Islet precursor cell (in vitro differentiated cells): ENCODE measurements around the gene TDP1.
A peak's percentile ranks its signal among the peaks of the same experiment; 100 is the strongest.

Source experiments
- DNase-seq: peaks from one replicate; pipeline ENCODE4 v3.0.0-alpha.2; 2018

Gene TDP1

GRCh38 chr14:90054803-90055202 is 99.1 kb downstream of the TDP1 start:
- peak; percentile 12 for DNase-seq

GRCh38 chr14:90056826-90057225 is 101.1 kb downstream of the TDP1 start:
- DNase-seq: peak; percentile 41

GRCh38 chr14:90058876-90059458 is 103.2 kb downstream of the TDP1 start:
- no peak for DNase-seq

GRCh38 chr14:90060312-90060964 is 104.7 kb downstream of the TDP1 start:
- DNase-seq: peak; percentile 93

- no peak for DNase-seq
Measured at GRCh38 chr14:90060965-90061684, 105.4 kb downstream of the TDP1 start.

- peak; percentile 74 for DNase-seq
Measured at GRCh38 chr14:90061685-90062126, 106.0 kb downstream of the TDP1 start, which contains the start of gene KCNK13. Gene KCNK13, plus strand, starts transcription at chr14:90061994. Its CDS starts 212 bp downstream, at chr14:90062206.

- peak; percentile 67 for DNase-seq
Measured at GRCh38 chr14:90062127-90062794, 106.5 kb downstream of the TDP1 start.

- DNase-seq: no peak
Measured at GRCh38 chr14:90062822-90063539, 107.3 kb downstream of the TDP1 start.

- DNase-seq: no peak
Measured at GRCh38 chr14:90072350-90072749, 116.6 kb downstream of the TDP1 start.

- DNase-seq: no peak
Measured at GRCh38 chr14:90079576-90079975, 123.8 kb downstream of the TDP1 start.

GRCh38 chr14:90087433-90087832 is 131.7 kb downstream of the TDP1 start:
- DNase-seq: no peak

- no peak for DNase-seq
Measured at GRCh38 chr14:90088176-90088575, 132.4 kb downstream of the TDP1 start.

- DNase-seq: peak; percentile 38
Measured at GRCh38 chr14:90089486-90089885, 133.8 kb downstream of the TDP1 start.

GRCh38 chr14:90091393-90091792 is 135.7 kb downstream of the TDP1 start:
- peak; percentile 10 for DNase-seq

GRCh38 chr14:90093942-90094595 is 138.3 kb downstream of the TDP1 start:
- DNase-seq: peak; percentile 21
